Skeletal muscle satellite cell (primary cell): Measurements from ENCODE around the gene PRELID1.
"Not testable (repeated sequence)": the region's sequence is repeated elsewhere in the genome, so short reads cannot be mapped to it uniquely, and the experiment has no call there.

ENCODE experiments used
- H3K27me3 ChIP-seq: 2 replicates; pipeline ENCODE4 v1.7.0; 2013; ENCODE audit warnings: low read length; ENCODE audit not compliant: control insufficient read depth, insufficient read depth
- H3K36me3 ChIP-seq: 2 replicates; pipeline ENCODE4 v1.7.0; 2013; ENCODE audit warnings: mild to moderate bottlenecking, control low read depth, low read length; ENCODE audit not compliant: insufficient read depth
- H3K4me1 ChIP-seq: 2 replicates; pipeline ENCODE4 v1.7.0; 2013; ENCODE audit warnings: low read length; ENCODE audit not compliant: control insufficient read depth, insufficient read depth
- H3K4me2 ChIP-seq: 2 replicates; pipeline ENCODE4 v1.7.0; 2013; ENCODE audit warnings: mild to moderate bottlenecking, low read length
- H3K4me3 ChIP-seq: 2 replicates; pipeline ENCODE4 v1.7.0; 2013; ENCODE audit warnings: low read length
- H3K9ac ChIP-seq: 2 replicates; pipeline ENCODE4 v1.7.0; 2013; ENCODE audit warnings: mild to moderate bottlenecking, low read depth, low read length, moderate library complexity
- H3K9me3 ChIP-seq: replicated peaks from 2 replicates; pipeline ENCODE4 v1.7.0; 2013; ENCODE audit warnings: mild to moderate bottlenecking, control low read depth, low read length

The PRELID1 gene

DNA sequence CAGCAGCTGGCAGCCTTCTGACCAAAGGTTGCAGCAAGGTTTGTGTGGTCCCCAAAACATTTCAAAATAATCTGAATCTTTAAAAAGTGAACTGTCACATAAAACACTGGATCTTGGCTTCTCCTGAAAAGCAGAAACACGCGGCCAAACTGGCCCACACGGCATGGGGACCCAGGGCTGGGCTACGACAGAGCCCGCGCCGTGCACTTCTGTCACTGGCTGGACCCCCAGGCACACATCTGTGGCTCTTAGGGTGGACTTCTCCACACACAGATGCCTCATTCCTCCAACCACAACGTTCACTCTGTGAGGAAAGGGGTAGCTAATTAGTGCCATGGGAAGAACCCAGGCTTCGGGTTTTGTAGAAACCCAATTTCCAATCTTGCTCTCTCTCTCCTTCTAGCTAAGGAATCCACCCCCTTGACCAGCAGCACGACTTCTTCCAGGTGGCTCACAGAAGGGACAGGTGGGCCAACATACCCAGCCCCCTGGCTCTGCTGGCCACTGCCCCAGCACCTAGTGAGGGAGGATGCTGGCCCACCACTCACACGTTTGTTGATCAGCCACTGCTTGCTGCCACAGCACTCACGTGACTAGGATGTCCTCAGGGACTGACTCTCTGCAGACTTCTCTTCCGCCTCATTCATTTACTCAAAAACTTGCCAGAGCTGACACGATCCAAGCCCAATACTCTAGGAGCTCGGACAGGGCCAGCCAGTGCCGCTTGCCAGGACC lies 30.0 kb downstream of the PRELID1 start:
- Histone ChIP-seq H3K27me3 (no peaks in the 10 kb centered on the region), H3K4me2 (no peak overlapping the region), H3K9ac (no peak overlapping the region), H3K4me1 (peaks cover 2% of the 10 kb centered on the region), H3K36me3 (peaks cover 65% of the 10 kb centered on the region), H3K4me3 (no peak overlapping the region), H3K9me3 (no peaks in the 10 kb centered on the region)

DNA sequence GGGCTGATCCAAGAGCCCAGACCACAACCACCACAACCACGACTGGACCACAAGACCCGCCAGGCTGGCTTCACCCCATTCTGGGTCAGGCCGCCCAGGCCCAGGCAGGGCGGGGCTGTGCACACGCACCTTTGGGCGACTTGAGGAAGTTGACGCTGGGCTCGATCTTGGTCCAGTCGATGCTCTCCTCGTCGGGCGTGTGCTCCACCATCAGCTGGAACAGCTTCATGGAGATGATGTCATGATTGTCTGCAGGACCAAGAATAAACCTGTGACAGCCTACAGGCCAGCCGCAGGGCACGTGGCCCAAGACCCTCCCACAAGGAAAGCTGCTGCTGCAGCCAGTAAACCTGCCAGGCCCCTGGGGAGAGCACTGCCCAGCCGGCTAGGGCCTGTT lies 30.6 kb downstream of the PRELID1 start:
- H3K9me3 ChIP-seq = no peaks in the 10 kb centered on the region
- H3K27me3 ChIP-seq = no peaks in the 10 kb centered on the region
- no peak overlapping the region for H3K9ac ChIP-seq
- peaks cover 65% of the 10 kb centered on the region for H3K36me3 ChIP-seq
- no peak overlapping the region for H3K4me3 ChIP-seq
- H3K4me2 ChIP-seq = no peak overlapping the region
- no peaks in the 10 kb centered on the region for H3K4me1 ChIP-seq

DNA sequence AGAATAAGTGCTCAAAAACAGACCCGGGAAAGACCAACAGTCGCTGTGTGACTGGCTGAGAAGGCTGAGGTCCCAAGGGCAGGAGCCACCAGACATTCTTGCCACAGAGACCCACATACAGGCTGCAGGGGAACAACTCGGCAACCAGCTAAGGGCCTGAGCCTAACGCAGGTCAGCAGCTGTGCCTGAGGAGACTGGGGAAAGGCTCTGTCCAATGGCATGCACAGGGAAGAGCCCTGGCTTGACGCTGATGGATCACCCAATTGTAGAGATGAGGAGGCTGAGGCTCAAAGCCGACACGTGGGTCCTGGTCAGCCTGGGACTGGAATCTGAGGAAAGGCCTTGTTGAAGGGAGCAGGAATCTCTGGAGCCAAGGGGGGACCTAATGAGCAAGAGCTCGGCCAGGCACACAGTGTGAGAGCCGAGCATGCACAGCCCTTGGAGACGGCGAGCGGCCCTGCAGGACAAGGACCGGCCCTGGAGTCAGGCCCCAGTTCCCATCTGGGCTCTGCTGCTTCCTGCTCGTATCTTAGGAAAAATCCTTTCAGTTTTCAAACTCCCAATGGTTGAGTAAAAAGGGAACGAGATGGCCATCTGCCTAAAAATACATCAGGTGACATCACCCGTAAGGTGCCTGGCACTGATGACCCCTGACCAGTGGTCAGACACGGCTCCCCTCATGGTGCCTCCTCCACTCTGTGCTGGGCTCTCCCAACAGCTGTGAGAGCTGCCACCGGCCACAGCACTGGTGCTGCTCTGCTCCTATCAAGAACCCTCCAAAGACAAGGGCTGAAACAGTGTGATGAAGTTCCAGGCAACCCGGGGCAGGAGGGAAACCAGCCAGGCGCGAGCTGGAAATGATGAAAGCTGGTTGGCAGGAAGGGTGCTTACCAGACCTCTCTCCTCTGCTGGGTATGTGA lies 31.4 kb downstream of the PRELID1 start:
- Histone ChIP-seq H3K4me3 (no peak overlapping the region), H3K27me3 (no peaks in the 10 kb centered on the region), H3K4me2 (no peak overlapping the region), H3K36me3 (peaks cover 65% of the 10 kb centered on the region), H3K9me3 (no peaks in the 10 kb centered on the region), H3K9ac (no peak overlapping the region), H3K4me1 (no peaks in the 10 kb centered on the region)

DNA sequence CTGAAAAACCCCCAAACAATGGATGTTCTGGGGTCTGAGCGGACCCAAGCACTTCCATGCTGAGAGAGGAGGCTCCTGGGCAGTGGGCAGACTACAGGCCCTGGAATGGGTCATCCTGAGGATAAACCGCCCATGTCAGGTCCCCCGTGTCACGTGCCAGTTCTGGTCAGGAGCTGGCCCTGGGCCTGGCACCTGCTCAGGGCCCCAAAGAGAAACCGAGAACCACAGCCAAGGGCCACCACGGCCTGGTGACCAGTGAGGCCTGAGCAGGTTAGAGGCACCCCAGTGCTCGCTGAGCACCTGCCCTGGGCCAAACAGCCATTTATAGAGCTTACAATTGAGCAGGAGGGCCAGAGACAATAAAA lies 32.1 kb downstream of the PRELID1 start:
- Histone ChIP-seq H3K4me3 (no peak overlapping the region), H3K36me3 (peaks cover 65% of the 10 kb centered on the region)

DNA sequence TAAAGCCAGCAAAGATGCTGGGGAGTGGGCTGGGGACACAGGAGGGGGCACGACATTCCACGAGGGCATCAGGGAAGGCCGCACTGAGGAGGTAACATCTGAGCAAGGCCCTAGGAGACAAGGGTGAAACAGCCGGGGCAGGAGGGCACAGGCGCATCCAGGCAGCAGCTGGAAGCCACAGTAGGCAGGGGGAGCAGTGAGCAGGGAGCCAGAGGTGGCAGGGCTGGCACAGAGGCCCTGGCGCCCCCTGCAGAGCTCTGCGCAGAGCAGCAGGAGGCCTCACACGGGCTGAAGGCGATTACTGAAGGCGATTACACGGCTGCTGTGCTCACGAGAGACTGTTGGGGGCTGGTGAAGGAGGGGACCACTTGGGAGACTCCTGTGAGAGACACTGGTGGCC lies 32.5 kb downstream of the PRELID1 start:
- Histone ChIP-seq H3K36me3 (peaks cover 65% of the 10 kb centered on the region), H3K4me2 (no peak overlapping the region), H3K9me3 (no peaks in the 10 kb centered on the region), H3K4me3 (no peak overlapping the region), H3K27me3 (no peaks in the 10 kb centered on the region), H3K4me1 (no peaks in the 10 kb centered on the region), H3K9ac (no peak overlapping the region)

More for the DNA sequence above, 32.1 kb downstream of the PRELID1 start:
- Histone ChIP-seq H3K4me2 (no peak overlapping the region), H3K27me3 (no peaks in the 10 kb centered on the region), H3K9ac (no peak overlapping the region), H3K4me1 (no peaks in the 10 kb centered on the region), H3K9me3 (no peaks in the 10 kb centered on the region)

DNA sequence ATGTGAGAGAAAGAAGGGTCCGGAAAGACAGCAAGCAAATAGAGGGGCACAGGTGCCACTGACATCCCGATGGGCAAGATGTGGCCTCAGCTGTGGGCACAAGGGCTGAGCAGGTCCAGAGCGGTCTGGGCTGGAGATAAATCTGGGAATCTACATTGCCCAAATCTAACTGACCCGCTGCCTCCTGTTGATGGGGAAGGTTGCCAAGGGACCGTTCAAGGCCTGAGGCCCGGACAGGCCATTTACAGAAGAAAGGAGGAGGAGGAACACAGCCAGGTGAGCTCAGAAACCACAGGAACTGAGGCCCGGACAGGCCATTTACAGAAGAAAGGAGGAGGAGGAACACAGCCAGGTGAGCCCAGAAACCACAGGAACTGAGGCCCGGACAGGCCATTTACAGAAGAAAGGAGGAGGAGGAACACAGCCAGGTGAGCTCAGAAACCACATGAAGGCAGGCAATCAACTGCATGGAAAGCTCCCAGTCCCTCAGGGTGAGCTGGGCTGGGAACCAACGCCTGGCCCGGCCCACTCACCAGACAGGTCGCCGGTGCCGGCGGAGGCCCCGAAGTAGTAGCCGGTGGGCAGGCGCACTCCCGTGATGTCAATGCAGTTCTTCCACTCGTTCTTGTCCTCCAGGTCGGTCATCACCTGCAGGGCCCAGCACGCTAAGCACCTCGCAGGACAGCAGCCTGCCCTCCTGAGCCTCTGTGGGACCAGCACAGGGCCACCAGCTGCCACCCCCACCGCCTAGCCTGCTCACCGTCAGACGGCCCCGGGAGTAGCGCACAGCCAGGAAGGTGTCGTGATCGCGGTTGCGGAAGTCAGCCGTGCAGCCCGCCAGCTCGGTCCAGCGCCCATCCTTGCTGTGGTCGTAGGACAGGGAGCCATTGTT lies 33.2 kb downstream of the PRELID1 start:
- peaks cover 63% of the 10 kb centered on the region for H3K36me3 ChIP-seq
- H3K4me2 ChIP-seq = no peak overlapping the region
- H3K9me3 ChIP-seq = no peaks in the 10 kb centered on the region
- no peaks in the 10 kb centered on the region for H3K4me1 ChIP-seq
- no peak overlapping the region for H3K4me3 ChIP-seq
- H3K9ac ChIP-seq = no peak overlapping the region
- H3K27me3 ChIP-seq = no peaks in the 10 kb centered on the region

DNA sequence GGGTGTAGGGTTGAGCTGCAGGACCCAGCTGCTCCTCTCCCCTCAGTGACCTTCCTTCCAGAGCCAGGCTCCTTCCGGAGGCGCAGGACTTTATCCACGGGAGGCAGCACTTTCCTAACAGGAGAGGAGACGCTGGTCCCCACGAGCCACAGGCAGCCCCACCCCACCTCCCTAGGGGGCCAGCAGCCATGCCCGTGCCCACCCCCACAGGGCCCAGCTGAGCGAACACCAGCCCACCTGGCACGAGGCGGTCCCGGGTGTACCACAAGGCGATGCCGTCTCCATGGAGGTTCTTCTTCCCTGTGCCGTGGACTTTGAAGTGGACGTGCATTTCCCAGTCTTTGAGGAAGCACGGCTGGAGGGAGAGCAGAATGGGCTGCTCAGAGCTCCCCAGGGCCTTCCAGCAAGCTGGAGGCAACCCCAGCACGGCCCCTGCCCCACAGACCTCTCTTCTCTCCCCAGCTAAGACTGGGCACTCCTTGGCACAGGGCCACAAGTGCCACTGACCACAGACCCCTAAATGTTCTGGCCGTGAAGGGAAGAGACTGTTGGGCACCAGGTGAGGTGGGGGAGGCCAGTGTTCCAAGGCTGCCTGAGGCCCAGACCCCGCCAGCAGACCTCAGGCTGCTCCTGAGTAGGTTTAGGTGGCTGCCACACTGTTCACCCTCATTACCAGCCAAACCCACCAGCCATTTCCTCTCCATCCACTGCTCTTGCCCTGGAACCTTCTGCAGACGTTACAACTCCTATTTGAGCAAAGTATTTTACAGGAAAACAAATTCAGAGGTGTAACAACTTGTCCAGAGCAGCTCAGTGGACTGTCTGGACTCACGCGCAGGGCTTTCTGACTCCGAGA lies 34.9 kb downstream of the PRELID1 start:
- H3K4me1 ChIP-seq = no peaks in the 10 kb centered on the region
- no peaks in the 10 kb centered on the region for H3K27me3 ChIP-seq
- peaks cover 52% of the 10 kb centered on the region for H3K36me3 ChIP-seq
- H3K9me3 ChIP-seq = no peaks in the 10 kb centered on the region
- H3K4me3 ChIP-seq = no peak overlapping the region
- no peak overlapping the region for H3K9ac ChIP-seq
- no peak overlapping the region for H3K4me2 ChIP-seq

DNA sequence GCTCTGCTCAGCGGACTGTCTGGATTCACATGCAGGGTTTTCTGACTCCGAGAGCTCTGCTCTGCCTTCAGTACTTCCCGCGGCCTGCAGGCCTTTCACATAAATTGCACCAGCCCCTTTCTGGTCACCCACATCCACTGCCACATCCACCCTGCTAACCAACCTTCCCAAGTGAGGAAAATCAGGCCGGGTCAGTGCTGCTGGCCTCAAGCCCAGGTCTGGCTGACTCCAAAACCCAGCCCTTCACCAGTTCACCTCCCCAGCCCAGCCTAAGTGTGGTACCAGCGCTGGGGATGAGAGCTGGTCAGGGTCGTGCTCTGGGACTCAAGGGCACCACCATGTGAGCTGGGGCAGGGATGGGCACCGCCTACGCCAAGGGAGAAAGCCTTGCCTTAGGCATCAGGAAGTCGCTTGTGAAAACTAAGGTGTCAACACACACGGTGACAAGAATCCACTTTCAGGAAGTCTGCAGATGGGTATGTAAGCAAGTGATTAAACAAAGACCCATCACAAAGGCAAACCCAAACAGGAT lies 35.6 kb downstream of the PRELID1 start:
- Histone ChIP-seq H3K36me3 (peaks cover 47% of the 10 kb centered on the region), H3K4me1 (no peaks in the 10 kb centered on the region), H3K9ac (no peak overlapping the region), H3K27me3 (no peaks in the 10 kb centered on the region), H3K4me2 (no peak overlapping the region), H3K4me3 (no peak overlapping the region), H3K9me3 (no peaks in the 10 kb centered on the region)

DNA sequence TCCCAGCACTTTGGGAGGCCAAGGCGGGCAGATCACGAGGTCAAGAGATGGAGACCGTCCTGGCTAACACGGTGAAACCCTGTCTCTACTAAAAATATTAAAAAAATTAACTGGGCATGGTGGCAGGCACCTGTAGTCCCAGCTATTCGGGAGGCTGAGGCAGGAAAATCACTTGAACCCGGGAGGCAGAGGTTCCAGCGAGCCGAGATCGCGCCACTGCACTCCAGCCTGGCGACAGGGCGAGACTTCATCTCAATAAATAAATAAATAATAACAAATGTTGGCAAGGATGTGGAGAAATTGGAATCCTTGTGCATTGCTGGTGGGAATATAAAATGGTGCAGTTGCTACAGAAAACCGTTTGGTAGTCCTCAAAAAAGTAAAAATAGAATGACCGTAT lies 39.4 kb downstream of the PRELID1 start:
- H3K4me1 ChIP-seq, H3K27me3 ChIP-seq, H3K4me3 ChIP-seq, H3K9me3 ChIP-seq, H3K4me2 ChIP-seq, H3K9ac ChIP-seq: not testable (repeated sequence)
- peaks cover 28% of the 10 kb centered on the region for H3K36me3 ChIP-seq

DNA sequence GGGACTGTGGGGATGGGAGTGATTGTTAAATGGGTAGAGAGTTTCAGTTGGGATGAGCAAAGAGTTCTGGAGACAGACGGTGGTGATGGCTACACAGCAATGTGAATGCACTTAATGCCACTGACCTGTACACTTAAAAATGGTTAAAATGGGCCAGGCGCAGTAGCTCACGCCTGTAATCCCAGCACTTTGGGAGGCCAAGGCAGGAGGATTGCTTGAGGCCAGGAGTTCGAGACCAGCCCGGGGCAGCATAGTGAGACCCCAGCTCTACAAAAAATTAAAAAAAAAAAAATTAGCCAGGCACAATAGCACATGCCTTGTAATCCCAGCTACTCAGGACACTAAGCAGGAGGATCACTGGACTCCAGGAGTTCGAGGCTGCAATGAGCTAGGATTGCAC lies 40.2 kb downstream of the PRELID1 start:
- H3K36me3 ChIP-seq = peaks cover 28% of the 10 kb centered on the region
- H3K9me3 ChIP-seq = no peaks in the 10 kb centered on the region
- no peak overlapping the region for H3K4me2 ChIP-seq
- H3K4me1 ChIP-seq = no peaks in the 10 kb centered on the region
- no peak overlapping the region for H3K4me3 ChIP-seq
- no peak overlapping the region for H3K9ac ChIP-seq
- no peaks in the 10 kb centered on the region for H3K27me3 ChIP-seq
